Activated CD4-positive, CD25-positive, alpha-beta regulatory T cell (primary cell): Measurements from ENCODE around the gene ARPP19.
"Not testable (repeated sequence)": the region's sequence is repeated elsewhere in the genome, so short reads cannot be mapped to it uniquely, and the experiment has no call there.

Experiments
- DNase-seq, 4 experiments: peaks; one replicate each; lab custom pipeline; 2025; lab: John Stamatoyannopoulos, UW

Gene ARPP19

DNA sequence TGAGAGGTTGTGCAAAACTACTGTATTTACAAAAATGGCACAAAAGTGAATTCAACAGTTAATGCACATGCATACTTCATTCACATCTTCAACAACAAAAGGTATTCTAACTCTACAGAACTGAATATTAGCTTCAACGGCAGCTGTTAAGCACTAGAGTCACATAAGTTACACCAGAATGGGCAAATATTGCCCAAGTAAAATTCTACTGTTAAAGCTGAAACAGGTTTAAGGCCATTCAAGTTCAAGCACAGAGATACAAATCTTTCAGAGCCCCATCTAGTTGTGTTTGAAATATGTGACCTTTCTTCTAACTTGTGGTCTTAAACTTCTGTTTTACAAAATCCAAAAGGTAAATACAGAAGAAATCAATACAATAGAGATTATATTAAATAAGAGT, 17.6 kb downstream of the ARPP19 start:
- not testable (repeated sequence) for DNase-seq

GRCh38 chr15:52546031-52546751, 22.6 kb downstream of the ARPP19 start:
- DNase-seq: no peak

DNA sequence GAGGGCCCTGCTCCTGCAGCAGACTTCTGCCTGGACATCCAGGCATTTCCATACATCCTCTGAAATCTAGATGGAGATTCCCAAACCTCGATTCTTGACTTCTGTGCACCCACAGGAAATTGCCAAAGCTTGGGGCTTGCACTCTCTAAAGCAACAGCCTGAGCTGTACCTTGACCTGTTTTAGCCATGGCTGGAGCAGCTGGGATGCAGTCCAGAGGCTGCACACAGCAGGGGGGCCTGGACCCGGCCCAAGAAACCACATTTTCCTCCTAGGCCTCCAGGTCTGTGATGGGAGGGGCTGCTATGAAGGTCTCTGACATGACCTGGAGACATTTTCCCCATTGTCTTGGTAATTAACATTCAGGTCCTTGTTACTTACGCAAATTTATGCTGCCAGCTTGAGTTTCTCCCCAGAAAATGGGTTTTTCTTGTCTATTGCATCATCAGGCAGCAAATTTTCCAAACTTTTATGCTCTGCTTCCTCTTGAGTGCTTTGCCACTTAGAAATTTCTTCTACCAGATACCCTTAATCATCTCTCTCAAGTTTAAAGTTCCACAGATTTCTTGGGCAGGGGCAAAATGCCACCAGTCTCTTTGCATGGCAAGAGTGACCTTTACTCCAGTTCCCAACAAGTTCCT, 28.3 kb downstream of the ARPP19 start:
- no peak for DNase-seq

DNA sequence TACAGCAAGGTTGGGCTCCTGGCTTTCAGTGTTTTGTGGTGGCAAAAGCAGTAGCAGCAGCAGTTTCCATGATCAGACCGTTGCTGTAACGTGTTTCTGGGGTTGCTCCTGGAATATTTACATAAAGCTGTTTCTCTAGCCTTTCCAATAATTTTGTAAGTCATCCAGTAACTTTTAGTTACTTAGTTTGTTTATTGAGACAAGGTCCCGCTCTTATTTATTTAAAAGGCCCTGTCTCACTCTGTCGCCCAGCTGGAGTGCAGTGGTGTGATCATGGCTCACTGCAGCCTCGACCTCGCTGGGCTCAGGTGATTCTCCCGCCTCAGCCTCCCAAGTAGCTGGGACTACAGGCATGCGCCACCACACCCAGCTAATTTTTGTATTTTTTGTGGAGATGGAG, 31.4 kb downstream of the ARPP19 start:
- no peak for DNase-seq

DNA sequence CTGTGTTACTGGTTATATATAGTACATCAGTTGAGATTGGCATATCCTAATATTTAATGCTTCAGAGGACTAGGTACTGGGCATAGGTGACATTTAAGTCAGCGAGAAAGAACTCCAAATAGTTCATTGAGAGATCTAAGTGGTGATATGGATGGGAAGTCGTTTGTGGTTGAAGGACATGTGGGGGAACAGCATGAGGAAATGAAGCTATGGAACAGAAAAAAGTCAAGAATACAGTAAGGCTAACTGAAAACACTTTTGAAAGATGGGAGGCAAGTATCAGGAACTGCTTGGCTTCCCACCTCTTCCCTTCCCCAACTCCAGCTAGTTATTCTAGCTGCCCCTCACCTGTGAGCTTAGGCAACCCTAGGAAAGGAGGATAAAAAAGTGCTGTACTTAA, 36.4 kb downstream of the ARPP19 start:
- no peak for DNase-seq

- no peak for DNase-seq
Observed at GRCh38 chr15:52529940-52530339, 38.9 kb downstream of the ARPP19 start.

- peak in 1 of 4 experiments; percentile 2 for DNase-seq
Observed at GRCh38 chr15:52529341-52529924, 39.4 kb downstream of the ARPP19 start.

GRCh38 chr15:52528564-52529340, 40.1 kb downstream of the ARPP19 start, which contains the start of gene MYO5A:
Gene MYO5A, minus strand, starts transcription at chr15:52528880. Its CDS starts 74 bp downstream, at chr15:52528806.
- peak; percentile 57 to 78 (median 66) for DNase-seq

- peak in 2 of 4 experiments; percentile 2 to 10 for DNase-seq
Observed at GRCh38 chr15:52527911-52528563, 40.8 kb downstream of the ARPP19 start.

GRCh38 chr15:52527196-52527910, 41.5 kb downstream of the ARPP19 start:
- DNase-seq: no peak

DNA sequence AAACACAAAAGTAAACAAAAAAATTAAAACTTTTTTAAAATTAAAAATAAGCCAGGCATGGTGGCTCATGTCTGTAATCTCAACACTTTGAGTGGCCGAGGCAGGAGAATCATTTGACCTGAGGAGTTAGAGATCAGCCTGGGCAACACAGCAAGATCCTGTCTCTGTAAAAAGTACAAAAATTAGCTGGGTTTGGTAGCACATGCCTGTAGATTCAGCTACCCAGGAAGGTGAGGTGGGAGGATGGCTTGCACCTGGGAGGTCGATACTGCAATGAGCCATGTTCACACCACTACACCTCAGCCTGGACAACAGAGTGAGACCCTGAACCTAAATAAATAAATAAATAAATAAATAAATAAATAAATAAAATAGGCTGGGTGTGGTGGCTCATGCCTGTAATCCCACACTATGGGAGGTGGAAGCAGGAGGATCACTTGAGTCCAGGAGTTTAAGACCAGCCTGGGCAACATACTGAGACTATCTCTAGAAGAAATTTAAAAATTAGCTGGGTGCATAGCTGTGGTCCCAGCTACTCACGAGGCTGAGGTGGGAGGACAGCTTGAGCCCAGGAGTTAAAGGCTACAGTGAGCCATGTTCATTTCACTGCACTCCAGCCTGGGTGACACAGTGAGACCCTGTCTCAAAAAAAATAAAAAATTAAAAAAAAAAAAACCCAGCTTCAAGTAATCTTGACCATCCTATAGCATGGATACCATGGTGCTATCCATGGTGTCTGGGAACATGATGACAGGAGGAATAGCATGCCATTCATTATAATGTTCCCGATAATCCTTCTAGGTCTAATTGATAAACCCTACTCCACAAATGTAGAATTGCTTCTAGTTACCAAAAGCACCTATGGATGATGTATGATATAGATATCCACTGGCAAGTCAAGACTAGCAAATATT, 44.4 kb downstream of the ARPP19 start:
- no peak for DNase-seq

- no peak for DNase-seq
Observed at GRCh38 chr15:52523647-52524046, 45.2 kb downstream of the ARPP19 start.

- no peak for DNase-seq
Observed at GRCh38 chr15:52523192-52523591, 45.6 kb downstream of the ARPP19 start.

DNA sequence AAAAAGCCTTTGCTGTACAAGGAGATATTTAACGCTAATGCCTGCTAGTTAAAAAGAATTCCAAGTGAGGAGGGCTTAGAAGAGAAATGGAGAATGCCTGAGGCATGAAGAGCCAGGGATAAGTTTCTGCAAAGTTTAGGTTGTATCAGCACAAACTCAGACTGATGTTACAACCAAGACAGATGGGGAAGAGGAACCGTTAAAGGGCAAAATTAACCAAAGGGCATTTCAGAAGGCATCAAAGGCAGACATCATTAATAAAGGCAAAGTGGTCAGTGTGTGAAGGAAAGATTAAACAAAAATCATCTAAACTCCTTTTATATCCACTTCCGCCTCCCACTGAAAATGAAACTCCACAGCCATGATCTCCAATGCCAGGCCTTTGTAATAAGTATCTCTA, 47.1 kb downstream of the ARPP19 start:
- DNase-seq: no peak

DNA sequence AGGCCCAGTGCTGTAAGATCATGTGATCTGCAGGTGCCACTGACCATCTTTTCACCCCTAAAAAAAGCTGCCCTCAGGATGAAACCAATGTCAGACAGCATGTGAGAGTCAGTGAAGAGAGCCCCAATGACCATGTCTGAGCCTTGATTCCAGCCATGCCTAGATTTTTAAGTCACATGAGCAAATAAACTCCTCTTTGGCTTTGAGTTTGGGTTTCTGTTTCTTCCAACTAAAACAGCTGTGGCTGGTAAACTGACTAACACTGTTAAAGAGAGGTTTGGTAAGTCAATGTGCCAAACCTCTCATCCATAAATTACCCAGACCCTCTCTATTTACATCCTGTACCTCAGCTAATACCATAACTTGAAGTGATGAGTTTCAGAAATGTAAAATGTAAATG, 48.4 kb downstream of the ARPP19 start:
- DNase-seq: no peak

DNA sequence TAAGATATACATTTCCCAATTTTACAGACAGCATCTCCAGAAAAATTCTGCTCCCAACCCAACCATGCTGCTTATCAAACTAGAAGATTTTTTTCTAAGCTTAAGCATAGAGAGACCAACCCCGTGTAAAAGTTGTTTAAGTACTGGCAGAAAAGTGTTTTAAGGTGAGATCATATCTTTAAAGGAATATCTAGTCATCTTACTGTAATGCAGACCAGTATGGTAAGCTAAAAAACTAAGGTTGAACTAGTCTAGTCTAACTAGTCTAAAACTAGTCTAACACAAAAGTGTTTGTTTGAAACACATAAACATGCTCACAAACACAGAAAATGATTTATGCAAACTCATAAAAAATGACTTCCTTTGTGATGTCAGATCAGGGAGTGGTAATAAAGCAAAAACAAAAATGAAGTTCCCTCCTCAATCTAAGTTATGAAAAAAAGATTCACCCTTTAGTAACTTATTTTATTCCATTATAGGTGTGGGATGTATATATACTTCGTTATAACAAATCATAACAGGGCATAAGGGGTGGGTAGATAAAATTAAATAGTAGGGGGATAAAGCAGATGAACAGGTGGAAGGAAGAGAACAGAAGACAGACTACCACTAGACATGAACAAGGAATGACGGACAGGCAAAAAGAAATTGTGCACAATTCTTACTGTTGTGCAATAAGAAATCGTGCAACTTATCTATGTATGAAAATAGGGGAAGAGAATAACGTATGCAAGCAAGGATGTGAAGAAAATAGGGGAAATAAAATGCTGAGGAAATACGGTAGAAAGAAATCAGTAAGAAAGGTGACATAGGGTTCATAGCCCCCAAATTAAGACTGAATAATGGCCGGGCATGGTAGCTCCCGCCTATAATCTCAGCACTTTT, 50.1 kb downstream of the ARPP19 start:
- no peak for DNase-seq

GRCh38 chr15:52517014-52517413, 51.8 kb downstream of the ARPP19 start:
- DNase-seq: no peak

DNA sequence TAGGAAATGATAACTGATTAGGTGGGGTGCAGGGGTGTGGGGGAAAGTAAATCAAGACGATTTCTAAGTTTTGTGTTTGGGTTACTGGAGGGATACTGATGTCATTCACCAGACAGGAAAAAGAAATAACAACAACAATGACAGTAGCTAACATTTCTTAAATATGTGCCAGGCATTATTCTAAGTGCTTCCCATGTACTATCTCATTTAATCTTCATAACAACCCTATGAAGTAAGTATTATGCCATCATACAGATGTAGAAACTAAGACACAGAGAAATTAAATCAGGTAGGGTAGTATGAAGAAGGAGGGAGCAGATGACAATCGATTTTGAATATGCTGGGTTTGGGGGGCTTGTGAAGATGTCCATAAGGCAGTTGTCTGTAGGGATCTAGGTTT, 53.5 kb downstream of the ARPP19 start:
- no peak for DNase-seq

GRCh38 chr15:52514482-52514881, 54.3 kb downstream of the ARPP19 start:
- no peak for DNase-seq
